ENCODE measurements around the gene ACD.

The ACD gene

GRCh38 chr16:67648088-67648763 lies 11.8 kb downstream of the ACD start:
- no peak overlapping the region for H2AFZ ChIP-seq (ENCODE audit: low read depth, low read length)
- H4K20me1 ChIP-seq (ENCODE audit: insufficient read depth, low read length): no peaks in the 10 kb centered on the region
- H3K4me3 ChIP-seq (ENCODE audit: low read length): no peak overlapping the region
- no peaks in the 10 kb centered on the region for H3K9me3 ChIP-seq (ENCODE audit: insufficient read depth, low read length)
- TF ChIP-seq, protein P1, sequence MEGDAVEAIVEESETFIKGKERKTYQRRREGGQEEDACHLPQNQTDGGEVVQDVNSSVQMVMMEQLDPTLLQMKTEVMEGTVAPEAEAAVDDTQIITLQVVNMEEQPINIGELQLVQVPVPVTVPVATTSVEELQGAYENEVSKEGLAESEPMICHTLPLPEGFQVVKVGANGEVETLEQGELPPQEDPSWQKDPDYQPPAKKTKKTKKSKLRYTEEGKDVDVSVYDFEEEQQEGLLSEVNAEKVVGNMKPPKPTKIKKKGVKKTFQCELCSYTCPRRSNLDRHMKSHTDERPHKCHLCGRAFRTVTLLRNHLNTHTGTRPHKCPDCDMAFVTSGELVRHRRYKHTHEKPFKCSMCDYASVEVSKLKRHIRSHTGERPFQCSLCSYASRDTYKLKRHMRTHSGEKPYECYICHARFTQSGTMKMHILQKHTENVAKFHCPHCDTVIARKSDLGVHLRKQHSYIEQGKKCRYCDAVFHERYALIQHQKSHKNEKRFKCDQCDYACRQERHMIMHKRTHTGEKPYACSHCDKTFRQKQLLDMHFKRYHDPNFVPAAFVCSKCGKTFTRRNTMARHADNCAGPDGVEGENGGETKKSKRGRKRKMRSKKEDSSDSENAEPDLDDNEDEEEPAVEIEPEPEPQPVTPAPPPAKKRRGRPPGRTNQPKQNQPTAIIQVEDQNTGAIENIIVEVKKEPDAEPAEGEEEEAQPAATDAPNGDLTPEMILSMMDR (IDR thresholded peaks at IDR 0.05; ENCODE audit: low read depth, low read length): no peak
- no peak for TF ChIP-seq EZH2phosphoT487 (IDR thresholded peaks at IDR 0.05; ENCODE audit: low read depth)
- no peaks in the 10 kb centered on the region for H3K27me3 ChIP-seq (ENCODE audit: low read depth, low read length)
- H3K27ac ChIP-seq (ENCODE audit: low read length): no peak overlapping the region
- no peak overlapping the region for H3K4me2 ChIP-seq (ENCODE audit: low read length)
- peaks cover 8% of the 10 kb centered on the region; the same call in 1 of the 2 replicates for H3K79me2 ChIP-seq (ENCODE audit: low read length)
- H3K36me3 ChIP-seq (replicated peaks; ENCODE audit: low read depth, low read length): peaks cover 11% of the 10 kb centered on the region
- H3K9ac ChIP-seq (ENCODE audit: low read length): no peak overlapping the region
- H3K4me1 ChIP-seq (ENCODE audit: low read length): peaks cover 6% of the 10 kb centered on the region; the same call in 1 of the 2 replicates

DNA sequence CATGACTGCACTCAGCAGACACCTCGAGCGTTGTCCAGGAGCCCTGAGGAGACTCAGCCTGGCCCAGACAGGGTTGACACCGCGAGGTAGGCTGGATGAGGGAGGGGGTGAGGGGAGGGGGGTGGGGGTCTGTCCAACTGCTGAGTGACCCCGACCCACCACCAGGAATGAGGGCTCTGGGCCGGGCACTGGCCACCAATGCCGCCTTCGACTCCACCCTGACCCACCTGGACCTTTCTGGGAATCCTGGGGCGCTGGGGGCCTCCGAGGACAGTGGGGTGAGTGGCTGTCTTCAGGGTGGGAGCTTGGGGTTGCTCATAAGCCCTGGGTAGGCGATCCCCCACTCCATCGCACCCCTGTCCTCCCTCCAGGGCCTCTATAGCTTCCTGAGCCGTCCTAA lies 12.4 kb downstream of the ACD start:
- peaks cover 6% of the 10 kb centered on the region; the same call in 1 of the 2 replicates for H3K4me1 ChIP-seq (ENCODE audit: low read length)
- H3K36me3 ChIP-seq (replicated peaks; ENCODE audit: low read depth, low read length): peaks cover 10% of the 10 kb centered on the region
- no peaks in the 10 kb centered on the region for H3K27me3 ChIP-seq (ENCODE audit: low read depth, low read length)
- no peak overlapping the region for H3K9ac ChIP-seq (ENCODE audit: low read length)
- no peak overlapping the region for H3K27ac ChIP-seq (ENCODE audit: low read length)
- no peak overlapping the region for H3K4me3 ChIP-seq (ENCODE audit: low read length)
- H3K79me2 ChIP-seq (ENCODE audit: low read length): peaks cover 8% of the 10 kb centered on the region; the same call in 1 of the 2 replicates
- no peak for TF ChIP-seq EZH2phosphoT487 (IDR thresholded peaks at IDR 0.05; ENCODE audit: low read depth)
- TF ChIP-seq, protein P1 (IDR thresholded peaks at IDR 0.05; ENCODE audit: low read depth, low read length): no peak
- no peak overlapping the region for H3K4me2 ChIP-seq (ENCODE audit: low read length)
- H4K20me1 ChIP-seq (ENCODE audit: insufficient read depth, low read length): no peaks in the 10 kb centered on the region
- H2AFZ ChIP-seq (ENCODE audit: low read depth, low read length): no peak overlapping the region
- no peaks in the 10 kb centered on the region for H3K9me3 ChIP-seq (ENCODE audit: insufficient read depth, low read length)

- Histone ChIP-seq H3K4me3 (ENCODE audit: low read length) (no peak overlapping the region), H3K9me3 (ENCODE audit: insufficient read depth, low read length) (no peaks in the 10 kb centered on the region), H3K27ac (ENCODE audit: low read length) (no peak overlapping the region), H2AFZ (ENCODE audit: low read depth, low read length) (no peak overlapping the region), H4K20me1 (ENCODE audit: insufficient read depth, low read length) (no peaks in the 10 kb centered on the region), H3K9ac (ENCODE audit: low read length) (no peak overlapping the region), H3K27me3 (ENCODE audit: low read depth, low read length) (no peaks in the 10 kb centered on the region), H3K36me3 (replicated peaks; ENCODE audit: low read depth, low read length) (peaks cover 10% of the 10 kb centered on the region), H3K4me1 (ENCODE audit: low read length) (peaks cover 6% of the 10 kb centered on the region; the same call in 1 of the 2 replicates), H3K4me2 (ENCODE audit: low read length) (no peak overlapping the region), H3K79me2 (ENCODE audit: low read length) (peaks cover 8% of the 10 kb centered on the region; the same call in 1 of the 2 replicates)
- TF ChIP-seq EZH2phosphoT487 (IDR thresholded peaks at IDR 0.05; ENCODE audit: low read depth): no peak
- TF ChIP-seq, protein P1 (IDR thresholded peaks at IDR 0.05; ENCODE audit: low read depth, low read length): no peak
Measured at GRCh38 chr16:67647111-67647651, 12.9 kb downstream of the ACD start.

- Histone ChIP-seq H3K36me3 (replicated peaks; ENCODE audit: low read depth, low read length) (peaks cover 10% of the 10 kb centered on the region), H2AFZ (ENCODE audit: low read depth, low read length) (peak overlapping the region; percentile 28; the same call in 1 of the 2 replicates), H3K9me3 (ENCODE audit: insufficient read depth, low read length) (no peaks in the 10 kb centered on the region), H3K4me2 (ENCODE audit: low read length) (peak overlapping the region; percentile 99), H3K4me3 (ENCODE audit: low read length) (peak overlapping the region; percentile 79), H3K27me3 (ENCODE audit: low read depth, low read length) (no peaks in the 10 kb centered on the region), H3K79me2 (ENCODE audit: low read length) (peaks cover 8% of the 10 kb centered on the region; the same call in 1 of the 2 replicates), H3K9ac (ENCODE audit: low read length) (peak overlapping the region; percentile 78), H3K4me1 (ENCODE audit: low read length) (peaks cover 6% of the 10 kb centered on the region; the same call in 1 of the 2 replicates), H4K20me1 (ENCODE audit: insufficient read depth, low read length) (no peaks in the 10 kb centered on the region), H3K27ac (ENCODE audit: low read length) (peak overlapping the region; percentile 11; the same call in 1 of the 2 replicates)
- no peak for TF ChIP-seq EZH2phosphoT487 (IDR thresholded peaks at IDR 0.05; ENCODE audit: low read depth)
- TF ChIP-seq, protein P1 (IDR thresholded peaks at IDR 0.05; ENCODE audit: low read depth, low read length): no peak
Measured at GRCh38 chr16:67645397-67646121, 14.5 kb downstream of the ACD start.
